Measurements from ENCODE around the gene ZNF281.

- no peak for TF ChIP-seq PAX5 (IDR thresholded peaks at IDR 0.05; ENCODE audit: insufficient read depth, low read length, severe bottlenecking)
- no peak for TF ChIP-seq POLR2A (IDR thresholded peaks at IDR 0.05; ENCODE audit: low read depth, low read length)
- no peak for TF ChIP-seq TAF1 (IDR thresholded peaks at IDR 0.05; ENCODE audit: low read depth, low read length)
Observed at GRCh38 chr1:200388791-200389190, 21.0 kb downstream of the ZNF281 start.

Measured in GM12891 (cell line).